HG02642 (cell line): Measurements from ENCODE around the gene PDF.

Experiments used
- ATAC-seq: cut with Tn5 transposase; IDR thresholded peaks from one replicate; pipeline ENCODE4 v1.9.1; 2021; ENCODE audit warnings: mild to moderate bottlenecking; ENCODE audit not compliant: unreplicated experiment, poor library complexity

PDF gene

DNA sequence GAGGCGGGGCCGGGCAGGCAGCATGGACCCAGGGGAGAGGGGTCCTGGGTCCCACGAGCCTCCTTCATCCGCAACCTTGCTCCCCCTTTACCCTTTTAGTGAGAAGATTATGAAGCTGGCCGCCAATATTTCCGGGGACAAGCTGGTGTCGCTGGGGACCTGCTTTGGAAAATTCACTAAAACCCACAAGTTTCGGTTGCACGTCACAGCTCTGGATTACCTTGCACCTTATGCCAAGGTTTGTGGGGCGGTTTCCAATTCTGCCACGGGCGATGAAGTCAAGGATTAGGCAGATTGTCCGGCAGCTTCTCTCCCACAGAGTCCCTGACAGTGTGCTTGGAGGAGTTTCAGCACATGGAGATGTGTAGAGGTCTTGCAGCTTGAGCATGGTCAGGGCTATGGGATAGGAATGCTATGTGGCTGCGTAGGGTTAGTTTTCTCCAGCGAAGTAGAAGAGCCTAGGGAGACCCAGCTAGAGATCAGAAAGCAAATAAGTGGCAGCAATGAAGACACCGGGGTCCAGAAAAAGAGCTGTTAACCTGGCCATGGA, 9.8 kb upstream of the PDF start:
- ATAC-seq = no peak

GRCh38 chr16:69339289-69340094, 9.1 kb upstream of the PDF start, which contains the start of the genes COG8 and NIP7:
TSS of gene COG8 (minus strand) at chr16:69339564. CDS start at chr16:69339552, 12 bp downstream.
TSS of gene NIP7 (plus strand) at chr16:69339772. CDS start at chr16:69339830, 58 bp downstream.
- ATAC-seq = peak; percentile 90

GRCh38 chr16:69338557-69339288, 8.3 kb upstream of the PDF start:
- no peak for ATAC-seq

DNA sequence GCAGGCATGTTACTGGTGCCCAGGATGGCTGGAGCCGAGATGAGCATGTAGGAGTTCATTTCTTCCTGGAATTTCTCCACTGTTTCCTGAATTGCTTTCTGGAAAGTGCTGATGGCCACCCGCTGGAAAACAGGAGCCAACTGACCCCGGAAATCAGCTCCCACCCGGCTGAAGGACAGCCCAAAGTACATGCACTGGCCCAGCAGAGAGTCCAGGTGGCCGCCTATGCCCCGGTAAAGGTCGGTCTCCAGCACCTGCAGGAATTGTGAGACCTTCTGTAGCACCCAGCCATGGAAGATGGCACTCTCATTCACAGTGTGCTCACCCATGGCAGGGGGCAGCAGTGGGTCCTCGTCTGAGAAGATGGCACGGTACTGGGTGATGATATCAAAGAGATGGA, 4.3 kb upstream of the PDF start:
- ATAC-seq = no peak

DNA sequence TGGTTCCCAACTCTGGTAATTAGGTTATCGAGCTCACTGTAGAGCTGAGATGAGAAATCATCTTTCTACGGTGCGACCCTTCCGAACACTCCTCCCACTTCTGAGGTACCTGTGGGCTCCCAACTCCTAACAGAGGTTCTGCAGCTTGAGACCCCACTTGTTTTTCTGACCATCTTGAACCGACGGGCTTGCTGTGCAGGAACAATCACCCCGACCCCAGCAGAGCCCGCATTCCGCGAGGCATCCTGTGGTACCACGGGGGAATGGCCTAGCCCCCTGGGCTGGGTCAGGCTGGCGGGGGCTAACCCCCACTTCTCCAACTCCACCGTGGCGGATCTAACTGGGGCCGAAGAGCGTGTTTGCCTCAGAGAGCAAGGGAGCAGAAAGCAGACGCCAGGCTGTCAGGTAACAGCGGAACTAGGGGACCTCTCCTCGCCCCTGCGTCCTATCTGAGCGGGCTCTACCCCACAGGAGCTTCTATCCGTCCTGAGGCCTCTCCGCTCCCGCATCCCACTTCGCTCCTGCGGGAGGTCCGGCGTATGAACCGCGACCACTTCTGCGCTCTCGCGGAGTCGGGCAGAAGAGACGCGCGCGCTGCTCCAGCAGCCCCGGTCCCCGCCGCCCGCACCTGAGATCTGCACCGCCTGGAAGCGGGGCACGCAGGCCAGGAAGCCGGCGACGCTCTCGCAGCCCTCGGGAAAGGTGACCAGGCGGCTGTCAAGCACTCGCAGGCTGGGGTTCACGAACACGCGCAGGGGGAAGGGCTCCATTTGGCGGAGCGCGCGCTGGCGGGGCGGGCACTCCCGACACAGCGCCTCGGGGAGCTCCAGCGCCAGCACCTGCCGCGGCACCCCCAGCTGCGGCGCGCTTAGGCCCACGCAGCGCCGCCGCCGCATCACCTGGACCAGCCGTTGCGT, 761 bp downstream of the PDF start:
- peak; percentile 42 for ATAC-seq

DNA sequence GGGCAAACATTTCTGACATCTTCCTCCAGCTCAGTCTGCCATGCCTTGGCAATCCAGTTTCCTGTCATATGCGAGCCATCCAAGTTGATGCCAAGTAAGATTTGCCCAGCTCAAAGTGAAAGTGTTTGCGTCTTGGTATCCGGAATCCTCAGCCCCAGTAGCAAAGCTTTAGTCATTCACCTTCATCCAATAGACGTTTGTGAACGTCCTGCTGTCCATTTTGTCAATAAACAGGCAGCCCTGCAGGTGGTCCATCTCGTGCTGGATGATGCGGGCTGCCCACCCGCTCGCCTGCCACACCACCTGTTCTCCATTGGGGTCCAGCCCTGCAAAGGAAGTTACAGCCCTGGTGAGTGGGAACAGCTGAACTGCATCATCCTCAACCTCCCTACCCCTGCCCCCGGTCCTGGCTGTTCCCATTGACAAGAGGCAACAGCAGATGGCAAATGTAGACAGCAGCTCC, 1.5 kb downstream of the PDF start:
- ATAC-seq = no peak

DNA sequence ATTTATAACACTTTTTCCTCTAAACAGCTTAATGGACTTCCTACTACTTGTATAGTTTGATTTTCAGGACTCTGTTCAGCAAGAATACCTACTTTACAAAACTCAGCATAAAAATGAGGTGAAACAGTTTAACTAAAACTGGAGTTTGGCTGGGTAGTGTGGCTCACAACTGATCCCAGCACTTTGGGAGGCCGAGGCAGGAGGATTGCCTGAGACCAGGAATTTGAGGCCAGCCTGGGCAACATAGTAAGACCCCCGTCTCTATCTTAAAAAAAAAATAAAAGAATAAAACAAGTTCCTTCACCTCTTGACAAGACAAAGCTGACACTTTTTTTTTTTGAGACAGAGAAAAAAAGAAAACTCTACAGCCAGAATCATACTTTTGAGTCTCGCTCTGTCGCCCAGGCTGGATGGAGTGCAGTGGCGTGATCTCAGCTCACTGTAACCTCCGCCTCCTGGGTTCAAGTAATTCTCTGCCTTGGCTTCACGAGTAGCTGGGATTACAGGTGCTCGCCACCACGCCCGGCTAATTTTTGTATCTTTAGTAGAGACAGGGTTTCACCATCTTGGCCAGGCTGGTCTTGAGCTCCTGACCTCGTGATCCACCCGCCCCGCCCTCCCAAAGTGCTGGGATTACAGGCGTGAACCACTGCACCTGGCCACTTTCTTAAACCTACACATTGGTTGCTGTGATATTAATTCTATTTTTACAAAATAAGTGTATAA, 2.6 kb downstream of the PDF start:
- ATAC-seq = no peak

DNA sequence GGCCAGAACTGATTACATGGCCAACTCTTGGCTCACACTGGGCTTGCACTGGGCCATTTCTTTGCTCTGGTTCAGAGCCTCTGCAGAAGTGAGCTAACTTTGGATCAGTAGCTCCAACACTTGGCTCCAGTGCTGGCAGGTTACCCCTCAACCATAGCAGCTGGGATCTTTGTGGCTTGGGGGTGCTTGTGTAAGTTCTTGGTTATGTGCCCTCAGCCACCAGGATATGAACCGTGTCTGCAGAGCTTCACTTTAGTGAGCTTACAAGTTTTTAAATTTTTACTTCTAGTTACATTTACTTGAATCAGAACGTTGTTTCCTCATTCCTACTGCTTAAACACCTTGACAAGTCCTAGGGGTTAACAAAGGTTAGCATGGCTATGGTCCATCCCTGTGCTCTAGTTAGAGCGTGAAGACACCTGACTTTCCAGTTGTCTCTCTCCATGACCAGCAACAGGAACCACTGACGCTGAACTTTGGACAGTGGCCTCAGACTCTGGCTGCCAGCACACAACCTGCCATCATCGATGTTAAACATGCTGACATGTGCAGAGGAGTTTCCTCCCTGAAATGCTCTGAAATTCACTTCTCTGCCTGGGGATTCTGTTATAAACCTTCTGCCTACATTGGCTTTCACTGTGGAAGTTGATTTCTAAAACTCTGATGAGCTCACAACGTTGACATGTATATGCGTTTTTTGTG, 4.1 kb downstream of the PDF start:
- no peak for ATAC-seq

GRCh38 chr16:69325784-69326171, 4.6 kb downstream of the PDF start:
- ATAC-seq = no peak

GRCh38 chr16:69324585-69325253, 5.7 kb downstream of the PDF start:
- ATAC-seq = no peak

DNA sequence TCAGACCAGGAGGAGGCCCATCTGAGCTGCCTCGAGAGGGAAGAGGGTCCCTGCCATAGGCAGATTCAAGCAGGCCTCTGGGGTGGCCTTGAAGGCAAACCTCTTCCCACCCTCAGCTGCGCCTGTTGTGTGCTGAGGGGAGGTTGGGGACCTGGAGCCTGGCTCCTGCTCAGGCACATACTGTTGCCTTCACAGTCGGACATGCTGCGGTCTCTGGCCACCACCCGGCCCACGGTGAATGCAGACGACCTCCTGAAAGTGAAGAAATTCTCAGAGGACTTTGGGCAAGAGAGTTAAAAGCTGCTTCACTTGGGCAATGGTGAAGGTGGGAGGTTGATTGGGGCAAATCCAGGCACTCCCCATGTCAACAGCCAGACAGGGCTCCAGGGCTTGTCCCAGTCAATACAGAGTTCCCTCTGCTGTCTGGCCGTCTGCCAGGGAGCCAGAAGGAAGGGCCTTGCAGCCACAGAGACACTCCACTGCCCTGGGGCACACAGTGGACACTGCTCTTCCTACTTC, 6.3 kb downstream of the PDF start:
- ATAC-seq = no peak

DNA sequence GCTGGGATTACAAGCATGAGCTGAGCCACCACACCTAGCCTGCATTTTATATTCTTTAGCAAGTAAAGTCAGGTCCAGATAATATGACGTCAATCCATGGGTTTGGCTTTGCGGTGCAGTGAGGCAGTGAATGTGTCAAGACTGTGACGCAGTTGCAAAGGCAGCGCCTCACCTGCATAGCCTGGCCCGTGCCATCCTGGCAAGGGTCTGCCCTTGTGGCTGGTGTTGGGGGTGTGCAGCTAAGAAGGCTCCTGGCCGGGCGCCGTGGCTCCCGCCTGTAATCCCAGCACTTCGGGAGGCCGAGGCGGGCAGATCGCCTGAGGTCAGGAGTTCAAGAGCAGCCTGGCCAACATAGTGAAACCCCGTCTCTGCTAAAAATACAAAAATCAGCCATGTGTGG, 7.0 kb downstream of the PDF start:
- no peak for ATAC-seq

DNA sequence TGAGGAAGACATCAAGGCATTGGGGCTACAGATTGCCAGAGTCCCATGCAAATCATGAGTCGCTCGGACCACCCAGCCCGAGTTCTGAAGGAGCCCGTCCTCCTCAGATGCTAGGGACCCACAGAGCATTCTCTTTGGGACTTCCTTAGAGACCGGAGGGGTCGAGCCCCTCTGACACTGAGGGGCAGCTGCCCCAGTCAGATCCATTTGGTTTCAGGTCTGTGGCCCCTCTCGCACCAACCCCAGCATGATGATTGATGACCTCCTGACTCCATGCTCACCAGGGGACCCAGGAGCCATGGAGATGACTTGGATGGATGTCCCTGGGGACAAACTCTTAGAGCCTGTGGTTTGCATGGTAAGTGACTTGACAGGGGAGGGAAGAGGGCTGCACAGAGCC, 8.0 kb downstream of the PDF start:
- ATAC-seq = no peak

GRCh38 chr16:69321080-69321479, 9.3 kb downstream of the PDF start:
- ATAC-seq = no peak

DNA sequence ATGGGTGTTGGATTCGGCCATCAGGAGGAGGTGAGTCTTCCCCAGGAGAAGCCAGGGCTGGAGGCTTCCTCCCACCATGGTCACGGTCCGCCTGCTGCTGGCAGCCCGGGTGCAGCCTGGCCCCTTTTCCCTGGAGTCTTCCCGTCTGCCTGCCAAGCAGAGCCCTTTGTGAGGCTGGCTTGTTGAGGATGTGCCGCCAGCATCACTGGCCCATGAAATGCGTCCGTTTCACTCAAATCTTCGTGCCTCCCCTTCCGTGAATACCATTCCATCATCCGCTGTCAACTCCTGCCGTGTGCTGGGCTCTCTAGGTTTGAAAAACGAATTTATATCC, 9.7 kb downstream of the PDF start:
- ATAC-seq = no peak

DNA sequence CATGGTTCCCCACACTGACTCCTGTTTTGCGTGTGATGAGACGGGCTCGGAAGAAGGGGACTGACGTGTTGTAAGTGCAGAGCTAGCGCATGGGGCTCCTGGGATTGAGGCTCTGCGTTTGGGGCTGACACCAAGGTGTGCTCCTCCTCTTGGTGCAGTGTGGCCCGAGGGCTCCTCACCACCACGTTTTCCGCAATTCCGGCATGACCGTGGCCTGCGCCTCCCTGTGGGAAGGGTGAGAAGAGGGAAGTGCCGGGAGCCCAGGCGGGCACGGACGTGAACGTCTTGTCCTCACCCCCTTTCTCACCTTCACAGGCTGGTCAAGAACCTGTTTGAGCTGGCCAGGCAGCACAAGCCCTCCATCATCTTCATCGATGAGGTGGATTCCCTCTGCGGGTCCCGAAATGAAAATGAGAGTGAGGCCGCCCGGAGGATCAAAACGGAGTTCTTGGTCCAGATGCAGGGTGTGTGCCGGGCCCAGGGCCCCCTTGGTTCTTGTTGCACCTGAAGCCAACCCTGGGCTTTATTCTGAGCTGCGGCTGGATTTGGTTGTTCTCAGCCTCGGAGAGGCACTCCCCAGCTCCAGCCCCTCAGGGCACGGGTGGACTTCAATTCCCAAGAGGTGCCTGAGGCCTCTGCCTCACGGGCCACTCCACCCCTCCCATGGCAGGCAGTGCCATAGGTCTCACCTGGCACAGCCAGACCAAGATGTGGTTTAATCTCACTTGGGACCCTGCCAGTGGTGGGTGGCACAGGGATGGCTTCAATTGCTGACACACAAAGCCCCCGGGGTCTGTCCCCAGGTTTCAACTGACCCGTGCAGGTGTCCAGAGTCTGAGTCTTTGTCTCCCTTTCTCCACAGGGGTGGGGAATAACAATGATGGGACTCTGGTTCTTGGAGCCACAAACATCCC, 10.3 kb downstream of the PDF start:
- ATAC-seq = no peak

GRCh38 chr16:69319381-69319780, 11.0 kb downstream of the PDF start:
- ATAC-seq = no peak
